ENCODE results near the gene JMJD1C.

- no peak for TF ChIP-seq EZH2 (IDR thresholded peaks at IDR 0.05; ENCODE audit: borderline replicate concordance, control insufficient read depth, low read depth, low read length)
- TF ChIP-seq RAD21 (IDR thresholded peaks at IDR 0.05; ENCODE audit: insufficient read depth, low read depth, low read length): no peak
Measured at GRCh38 chr10:63431962-63432797, 33.6 kb downstream of the JMJD1C start.

Data from GM12878 (cell line).